NCI-H1105 (cell line): Measurements from ENCODE around the gene PUS1.

Experiments used
- DNase-seq: peaks from one replicate; lab custom pipeline; 2025; lab: John Stamatoyannopoulos, UW

PUS1 gene

DNA sequence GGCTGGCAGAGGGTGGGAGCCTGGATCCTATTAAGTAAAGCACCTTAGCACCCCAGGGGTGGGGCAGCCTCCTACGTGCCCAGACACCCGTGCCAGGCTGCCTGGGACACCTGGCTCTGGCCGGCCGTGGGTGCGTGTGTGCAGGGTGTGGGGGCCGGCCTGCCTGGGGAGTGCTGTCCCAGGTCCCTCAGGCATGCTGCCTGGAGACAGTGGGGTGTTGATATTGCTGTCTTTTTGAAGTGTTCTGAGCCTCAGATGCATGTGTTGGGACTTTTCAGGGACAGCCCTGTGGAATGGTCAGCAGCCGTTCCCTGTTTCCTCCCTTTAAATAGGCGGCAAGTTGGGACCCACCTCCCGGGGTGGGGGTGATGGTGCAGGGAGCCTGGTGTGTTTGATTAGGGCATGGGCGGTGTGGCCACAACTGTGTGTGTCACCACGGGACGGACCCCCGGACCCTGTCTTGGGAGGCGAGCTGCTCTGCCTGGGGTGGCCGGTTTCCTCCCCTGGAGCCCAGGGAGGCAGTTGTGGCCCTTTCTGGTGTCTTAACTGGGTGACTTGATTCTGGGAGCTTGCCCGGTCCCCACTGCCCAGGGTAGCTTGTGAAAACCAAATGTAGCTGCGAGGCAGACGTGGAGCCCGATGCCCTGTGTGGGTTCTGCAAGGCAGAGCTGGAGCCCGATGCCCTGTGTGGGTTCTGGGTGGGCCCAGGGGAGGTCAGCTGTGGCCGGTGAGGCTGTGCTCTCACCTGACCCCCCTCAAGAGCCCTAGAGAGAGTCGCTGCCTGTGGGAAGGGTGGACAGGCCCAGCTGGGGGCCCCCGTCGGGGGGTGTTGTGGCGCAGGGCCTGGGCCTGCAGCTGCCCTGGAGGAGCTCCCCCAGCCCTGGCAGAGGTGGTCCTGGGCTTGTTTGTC, 26.5 kb upstream of the PUS1 start:
- DNase-seq = no peak

GRCh38 chr12:131903270-131904255, 25.5 kb upstream of the PUS1 start:
- no peak for DNase-seq

DNA sequence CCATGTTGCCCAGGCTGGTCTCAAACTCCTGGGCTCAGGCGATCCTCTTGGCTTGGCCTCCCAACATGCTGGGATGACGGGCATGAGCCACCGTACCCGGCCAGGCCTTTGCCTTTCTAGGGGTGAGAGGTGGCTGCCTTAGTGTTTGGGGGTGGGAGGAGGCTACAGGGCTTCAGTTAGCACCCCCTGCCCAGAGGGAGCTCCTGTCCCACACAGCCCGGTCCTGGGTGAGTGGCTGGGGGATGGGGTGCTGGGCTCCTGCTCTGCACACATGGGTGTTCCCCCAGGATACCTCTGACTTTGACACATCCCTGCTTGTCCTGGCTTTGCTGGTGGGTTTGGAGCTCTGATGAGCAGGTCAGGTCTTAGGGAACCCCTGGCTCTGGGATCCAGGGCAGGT, 24.7 kb upstream of the PUS1 start:
- DNase-seq = no peak

DNA sequence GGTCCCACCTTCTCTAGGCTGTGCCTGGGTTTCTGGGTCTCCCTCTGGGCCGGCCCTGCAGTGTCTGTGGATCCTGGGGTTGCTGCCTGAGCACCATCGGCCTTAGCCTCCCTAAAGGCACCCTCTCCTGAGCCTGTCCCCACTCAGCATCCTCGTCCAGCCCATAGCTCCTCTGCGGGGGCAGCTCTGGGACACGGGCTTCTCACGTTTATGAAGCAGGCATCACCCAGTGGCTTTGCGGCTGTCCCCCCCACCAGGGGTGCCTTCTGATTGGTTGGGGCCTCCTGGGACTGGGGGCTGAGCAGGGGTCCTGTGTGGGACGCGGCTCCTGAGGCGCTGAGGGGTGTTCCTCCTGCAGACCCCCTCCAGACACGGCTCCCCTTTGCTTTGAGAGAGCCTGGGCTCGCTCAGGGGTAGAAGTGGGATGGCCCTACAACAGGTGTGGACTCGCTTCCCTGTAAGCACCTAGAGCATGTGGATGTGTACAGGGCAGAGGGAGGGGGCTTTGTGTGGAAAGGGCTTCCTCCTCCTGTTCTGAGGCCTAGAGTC, 23.9 kb upstream of the PUS1 start:
- no peak for DNase-seq

DNA sequence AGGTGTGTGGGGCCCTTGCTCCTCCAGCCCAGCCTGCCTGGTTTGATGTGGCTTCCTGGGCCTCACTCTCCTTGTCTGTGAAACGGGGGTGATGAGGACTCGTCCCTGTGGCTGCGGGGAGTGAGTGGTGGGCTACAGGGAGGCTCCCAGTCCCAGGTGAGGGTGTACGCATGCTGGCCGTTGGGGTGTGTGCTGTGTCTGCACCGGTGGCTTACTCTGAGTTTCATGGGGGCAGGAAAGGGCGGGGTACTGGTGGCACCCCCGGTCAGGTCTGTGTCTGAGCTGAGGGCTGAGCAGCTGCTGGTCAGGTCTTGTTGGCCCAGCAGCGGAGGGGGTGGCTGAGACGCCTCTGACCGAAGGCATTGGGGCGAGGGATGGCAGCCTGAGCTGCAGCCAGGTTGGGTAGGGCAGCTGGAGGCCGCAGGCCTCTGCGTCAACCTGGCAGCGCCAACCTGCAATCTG, 23.4 kb upstream of the PUS1 start:
- DNase-seq = no peak

DNA sequence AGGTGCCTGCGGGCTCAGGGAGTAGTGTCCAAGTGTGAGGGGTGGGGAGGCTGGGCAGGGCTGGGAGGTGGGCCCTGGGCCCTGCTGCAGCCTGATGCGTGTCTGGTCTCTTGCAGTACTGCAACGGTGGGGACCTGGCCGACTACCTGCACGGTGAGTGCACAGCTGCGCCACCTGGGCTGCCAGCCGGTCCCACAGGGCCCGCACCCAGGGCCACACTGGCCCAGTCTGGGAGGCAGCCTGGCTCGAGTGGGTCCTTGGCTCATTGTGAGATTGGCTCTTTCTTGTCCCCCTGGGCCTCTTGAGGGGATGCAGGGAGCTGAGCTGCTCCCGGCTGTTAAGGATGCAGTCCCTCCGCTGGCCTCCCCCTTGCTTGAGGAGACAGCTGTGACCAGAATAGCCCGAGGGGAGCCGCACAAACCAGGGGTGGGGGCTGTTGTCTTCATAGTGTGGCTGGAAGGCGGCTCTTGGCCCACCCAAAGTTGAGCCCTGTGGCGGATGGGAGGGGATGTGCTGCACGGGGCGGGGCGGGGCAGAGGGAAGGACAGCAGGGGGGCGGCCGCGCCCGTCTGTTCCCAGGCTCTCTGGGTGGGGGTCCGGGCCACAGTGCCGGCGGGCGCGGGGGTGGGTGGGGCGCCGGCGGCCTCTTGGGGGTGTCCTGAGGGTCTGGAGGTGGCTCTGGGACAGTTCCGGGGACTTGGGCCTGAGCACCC, 21.5 kb upstream of the PUS1 start:
- no peak for DNase-seq

DNA sequence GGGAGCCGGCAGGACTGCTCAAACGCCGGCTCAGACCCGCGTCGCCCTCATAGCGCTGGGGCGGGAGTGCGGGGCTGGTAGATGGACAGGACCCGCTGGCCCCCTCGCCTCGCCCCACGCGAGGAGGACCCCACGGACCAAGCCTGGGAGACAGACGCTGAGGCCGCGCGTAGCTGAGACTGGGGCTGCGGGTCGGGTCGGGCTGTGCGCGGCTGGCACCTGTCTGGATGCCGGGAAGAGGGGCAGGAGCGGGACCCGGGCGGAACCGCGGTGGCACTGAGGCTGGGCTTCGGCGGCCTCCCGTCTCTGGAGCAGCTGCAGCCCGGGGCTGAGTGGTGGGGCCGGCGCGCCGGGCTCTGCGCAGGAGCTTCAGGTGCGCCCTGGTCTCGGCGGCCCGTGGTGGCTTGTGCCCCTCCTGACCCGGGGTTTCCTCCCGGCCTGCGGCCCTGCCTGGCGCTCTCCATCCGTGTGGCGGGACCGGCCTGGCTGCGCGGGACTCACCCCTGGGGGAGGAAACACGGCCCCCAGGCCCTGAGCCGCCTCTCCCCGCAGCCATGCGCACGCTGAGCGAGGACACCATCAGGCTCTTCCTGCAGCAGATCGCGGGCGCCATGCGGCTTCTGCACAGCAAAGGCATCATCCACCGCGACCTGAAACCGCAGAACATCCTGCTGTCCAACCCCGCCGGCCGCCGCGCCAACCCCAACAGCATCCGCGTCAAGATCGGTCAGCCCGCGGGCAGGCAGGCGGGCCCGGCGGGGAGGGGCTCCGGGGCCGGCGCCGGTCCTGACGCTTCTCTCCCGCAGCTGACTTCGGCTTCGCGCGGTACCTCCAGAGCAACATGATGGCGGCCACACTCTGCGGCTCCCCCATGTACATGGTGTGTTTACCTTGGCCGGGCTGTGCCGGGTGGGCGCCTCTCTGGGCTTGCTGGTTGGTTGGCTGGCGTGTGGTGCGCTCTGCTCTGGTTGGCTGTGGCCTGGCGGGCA, 20.7 kb upstream of the PUS1 start:
- no peak for DNase-seq

DNA sequence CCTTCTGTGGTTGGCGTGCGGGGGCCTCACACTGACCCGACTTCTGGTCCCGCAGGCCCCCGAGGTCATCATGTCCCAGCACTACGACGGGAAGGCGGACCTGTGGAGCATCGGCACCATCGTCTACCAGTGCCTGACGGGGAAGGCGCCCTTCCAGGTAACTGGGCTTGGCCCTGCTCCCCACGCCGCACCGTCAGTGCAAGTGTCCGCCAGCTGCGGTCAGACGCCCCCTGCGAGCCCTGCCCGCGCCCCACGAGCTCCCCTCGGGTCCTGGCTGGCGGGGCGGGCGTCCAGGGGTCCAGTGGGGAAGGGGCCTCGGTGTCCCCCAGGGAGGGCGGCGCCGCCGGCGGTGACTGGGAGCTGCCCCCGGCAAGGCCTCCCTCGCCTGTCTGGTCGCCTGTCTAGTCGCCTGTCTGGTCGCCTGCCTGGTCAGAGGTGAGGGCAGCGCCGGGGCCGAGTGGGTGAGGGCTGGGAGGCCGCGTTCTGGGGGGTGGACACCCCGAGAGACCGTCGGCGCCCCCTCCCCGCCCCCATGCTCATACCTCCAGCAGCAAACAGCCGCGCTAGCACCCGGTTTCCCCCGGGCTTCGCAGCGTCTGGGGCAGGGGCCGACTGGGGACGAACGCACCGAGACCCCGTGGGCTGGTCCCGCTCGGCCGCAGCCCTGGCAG, 19.9 kb upstream of the PUS1 start:
- DNase-seq = no peak

DNA sequence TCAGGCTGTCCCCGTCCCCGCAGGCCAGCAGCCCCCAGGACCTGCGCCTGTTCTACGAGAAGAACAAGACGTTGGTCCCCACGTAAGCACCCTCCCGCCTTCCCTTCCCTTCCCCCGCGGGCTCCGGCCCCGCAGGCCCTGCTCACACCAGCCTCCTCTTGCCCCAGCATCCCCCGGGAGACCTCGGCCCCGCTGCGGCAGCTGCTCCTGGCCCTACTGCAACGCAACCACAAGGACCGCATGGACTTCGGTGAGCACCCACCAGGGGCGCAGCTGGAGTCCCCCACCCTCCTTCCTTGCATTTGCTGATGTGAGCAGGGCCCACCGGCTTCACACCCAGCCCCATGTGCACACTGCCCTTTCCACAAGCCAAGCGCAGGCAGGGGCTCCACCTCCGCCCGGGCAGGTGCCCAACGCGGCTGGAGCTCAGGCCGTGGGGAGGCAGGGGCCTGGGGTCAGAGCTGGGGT, 19.3 kb upstream of the PUS1 start:
- no peak for DNase-seq

DNA sequence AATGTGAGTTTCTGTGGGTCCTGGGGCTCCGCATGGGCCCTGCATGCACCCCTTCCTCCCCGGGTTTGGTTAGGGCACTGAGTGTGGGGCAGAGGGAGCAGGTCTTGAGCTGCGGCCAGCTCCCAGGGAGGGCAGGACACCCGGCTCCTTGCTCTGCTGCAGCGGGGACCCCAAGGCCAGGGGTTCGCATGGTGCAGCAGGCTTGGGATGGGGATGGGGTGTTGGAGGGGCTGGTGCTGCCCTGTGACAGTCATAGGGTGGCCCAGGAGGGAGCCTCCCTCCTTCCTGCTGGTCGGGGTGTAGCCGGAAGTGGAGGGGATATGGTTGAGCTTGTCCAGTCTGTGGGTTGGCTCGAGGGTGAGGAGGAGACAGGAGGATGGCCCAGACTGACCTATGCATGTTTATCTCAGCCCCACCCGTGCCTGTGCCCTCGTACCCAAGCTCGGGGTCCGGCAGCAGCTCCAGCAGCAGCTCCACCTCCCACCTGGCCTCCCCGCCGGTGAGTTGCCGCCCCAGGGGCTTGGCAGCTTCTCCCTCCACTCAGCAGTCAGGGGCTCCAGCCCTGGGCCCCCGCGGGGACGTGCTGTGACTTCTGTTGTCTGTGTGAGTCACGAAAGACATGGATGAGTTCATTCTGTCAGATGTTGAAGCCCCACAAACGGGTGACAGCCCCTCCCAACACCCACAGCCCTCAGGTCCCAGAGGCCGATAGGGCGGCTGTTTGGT, 18.6 kb upstream of the PUS1 start:
- DNase-seq = no peak

GRCh38 chr12:131911028-131911650, 17.9 kb upstream of the PUS1 start:
- no peak for DNase-seq

GRCh38 chr12:131911851-131912477, 17.1 kb upstream of the PUS1 start:
- DNase-seq = no peak

DNA sequence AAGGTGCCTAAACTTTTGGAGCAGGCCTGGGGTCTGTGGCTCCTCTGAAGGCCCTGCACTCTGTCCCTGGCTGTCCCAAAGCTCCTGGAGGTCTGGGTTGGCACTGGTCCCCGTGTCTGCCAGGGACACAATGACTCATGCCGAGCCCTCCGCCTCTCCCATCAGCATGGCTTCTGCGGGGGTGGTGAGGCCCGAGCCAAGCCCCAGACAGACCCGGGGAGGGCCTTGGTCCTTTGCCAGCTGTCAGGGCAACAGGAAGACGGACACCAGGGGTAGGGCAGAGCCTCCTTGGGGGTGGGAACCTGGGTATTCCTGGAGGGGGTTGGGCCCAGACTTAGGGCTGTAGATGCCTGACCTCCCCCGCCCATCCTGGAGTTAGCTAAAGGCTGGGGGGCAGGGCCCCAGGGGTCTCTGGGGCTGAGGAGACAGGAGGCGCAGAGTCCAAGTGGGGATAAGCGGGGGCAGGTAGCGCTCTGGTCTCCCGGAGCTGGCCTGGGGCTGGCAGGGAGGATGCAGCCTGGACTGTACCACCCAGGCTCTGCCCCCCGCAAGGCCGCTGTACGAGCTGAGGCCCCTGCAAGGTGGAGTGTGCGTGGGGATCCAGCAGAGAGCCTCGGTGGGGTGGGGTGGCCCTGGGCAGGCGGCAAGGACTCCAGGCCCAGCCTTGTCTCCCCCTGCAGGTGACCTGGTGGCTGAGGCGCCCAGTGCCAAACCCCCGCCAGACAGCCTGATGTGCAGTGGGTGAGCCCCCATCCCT, 16.4 kb upstream of the PUS1 start:
- DNase-seq = no peak

GRCh38 chr12:131913666-131914065, 15.4 kb upstream of the PUS1 start:
- DNase-seq = no peak

DNA sequence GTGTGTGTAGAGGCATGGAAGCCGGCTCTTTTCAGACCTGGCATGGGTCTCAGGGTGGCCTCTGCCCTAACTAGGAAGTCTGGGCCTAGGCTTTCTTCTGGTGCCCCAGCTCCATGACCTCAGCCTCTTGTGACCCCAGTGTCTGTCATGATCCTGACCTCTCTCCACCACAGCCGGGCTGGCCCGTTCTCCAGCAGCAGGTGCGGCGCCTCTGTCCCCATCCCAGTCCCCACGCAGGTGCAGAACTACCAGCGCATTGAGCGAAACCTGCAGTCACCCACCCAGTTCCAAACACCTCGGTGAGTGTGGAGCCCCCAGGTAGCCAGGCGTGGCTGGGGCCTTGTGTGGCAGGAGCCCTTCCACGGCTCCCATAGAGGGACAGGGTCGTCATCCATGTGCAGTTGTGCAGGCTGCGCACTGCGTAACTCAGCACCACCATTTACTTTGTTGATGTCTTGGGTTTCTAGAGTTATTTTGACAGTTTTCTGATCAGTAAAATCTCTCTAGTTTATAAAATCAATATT, 14.8 kb upstream of the PUS1 start:
- no peak for DNase-seq

- no peak for DNase-seq
These were observed 13.9 kb upstream of the PUS1 start for GRCh38 chr12:131915000-131915689.

DNA sequence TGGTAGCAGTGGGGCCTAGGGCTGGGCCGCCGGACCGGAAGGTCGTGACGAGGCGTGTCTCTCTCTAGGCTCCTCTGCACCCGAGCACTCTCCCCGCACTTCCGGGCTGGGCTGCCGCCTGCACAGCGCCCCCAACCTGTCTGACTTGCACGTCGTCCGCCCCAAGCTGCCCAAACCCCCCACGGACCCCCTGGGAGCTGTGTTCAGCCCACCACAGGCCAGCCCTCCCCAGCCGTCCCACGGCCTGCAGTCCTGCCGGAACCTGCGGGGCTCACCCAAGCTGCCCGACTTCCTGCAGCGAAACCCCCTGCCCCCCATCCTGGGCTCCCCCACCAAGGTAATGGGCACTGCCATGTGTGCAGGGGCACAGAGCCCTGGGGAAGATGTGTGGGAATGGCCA, 13.3 kb upstream of the PUS1 start:
- no peak for DNase-seq
